SK-N-MC (cell line): Measurements from ENCODE around the gene RO60.

Experiments used
- DNase-seq: peaks from one replicate; pipeline ENCODE4 v3.0.0-alpha.2; 2011; ENCODE audit warnings: low read depth, low spot score
- H3K27ac ChIP-seq: fragments of 200-600 bp; sonication (generic); 2 replicates; pipeline ENCODE4 v1.5.1; 2016; ENCODE audit warnings: mixed run types
- H3K36me3 ChIP-seq: fragments of 200-600 bp; sonication (generic); 2 replicates; pipeline ENCODE4 v1.6.1; 2017; ENCODE audit warnings: antibody characterized with exemption, low read length, mixed read lengths; ENCODE audit not compliant: insufficient read depth
- H3K4me3 ChIP-seq: fragments of 200-600 bp; sonication (generic); 2 replicates; pipeline ENCODE4 v1.5.1; 2016
- H3K9ac ChIP-seq: fragments of 200-600 bp; sonication (generic); 2 replicates; pipeline ENCODE4 v1.8.0; 2017; ENCODE audit warnings: mixed run types, mixed read lengths; ENCODE audit not compliant: insufficient read length
- H3K9me3 ChIP-seq: fragments of 200-600 bp; sonication (generic); 2 replicates; pipeline ENCODE4 v1.6.1; 2017; ENCODE audit warnings: low read depth, mild to moderate bottlenecking, antibody characterized with exemption, low read length, moderate library complexity, mixed read lengths
- EZH2 ChIP-seq: fragments of 200-600 bp; sonication (generic); IDR thresholded peaks from one replicate; pipeline ENCODE4 v1.6.1; 2017; ENCODE audit warnings: antibody characterized with exemption
- FOXP2 ChIP-seq: optimal IDR thresholded peaks from 2 replicates; pipeline ENCODE3; 2011; ENCODE audit warnings: mild to moderate bottlenecking, moderate library complexity; ENCODE audit not compliant: insufficient read depth; ENCODE audit errors: extremely low read length, control extremely low read depth
- POLR2AphosphoS5 ChIP-seq: IDR thresholded peaks from 2 replicates; pipeline ENCODE4 v1.6.1; 2012; ENCODE audit warnings: mild to moderate bottlenecking, low read depth, low read length, borderline replicate concordance

The RO60 gene

DNA sequence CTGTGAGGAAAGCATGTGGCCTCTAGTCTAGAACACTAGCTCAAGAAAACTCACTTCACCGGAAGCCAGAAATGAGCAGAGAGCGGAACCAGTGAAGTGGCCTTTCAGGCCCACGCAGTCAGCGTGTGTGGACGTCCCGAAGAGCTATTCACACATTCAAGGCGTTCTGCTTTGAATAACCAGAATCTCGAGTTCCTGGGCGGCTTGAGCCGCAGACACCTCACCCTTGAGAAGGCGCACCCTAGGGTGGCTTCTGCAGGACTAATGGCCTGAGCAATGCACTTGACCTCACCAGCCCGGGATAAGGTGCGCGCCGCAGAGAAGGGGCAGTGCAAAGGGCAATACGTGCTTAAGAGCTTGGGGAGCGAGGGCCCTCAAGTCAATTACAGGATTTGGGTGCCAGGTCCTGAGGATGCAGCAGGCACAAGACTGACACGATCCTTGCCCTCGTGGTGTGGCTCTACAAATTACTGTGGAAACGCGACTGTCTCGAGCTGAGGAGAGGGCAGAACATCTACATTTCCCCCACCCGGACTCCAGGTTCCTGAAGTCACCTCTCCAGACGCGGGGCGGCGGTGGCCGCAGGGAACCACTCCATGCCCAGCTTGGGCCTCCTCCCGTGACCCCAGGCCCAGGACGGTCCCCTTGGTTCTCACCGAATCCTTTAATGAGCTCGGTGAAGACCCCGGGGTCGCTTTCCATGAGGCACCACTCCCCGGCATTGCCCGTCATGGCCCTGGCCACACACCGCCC, 707 bp upstream of the RO60 start:
- H3K4me3 ChIP-seq, result peak overlapping the region; percentile 95
- H3K9me3 ChIP-seq, result 0 out of 2 replicates have a peak, but pooled peaks cover 2% of the 10 kb centered on the region
- peak overlapping the region; percentile 92 for H3K27ac ChIP-seq
- H3K36me3 ChIP-seq, result peaks cover 25% of the 10 kb centered on the region
- H3K9ac ChIP-seq, result peak overlapping the region; percentile 98
- TF ChIP-seq FOXP2 (no peak), POLR2AphosphoS5 (peak; percentile 56; the same call in 1 of the 2 replicates)
- no peak for DNase-seq

DNA sequence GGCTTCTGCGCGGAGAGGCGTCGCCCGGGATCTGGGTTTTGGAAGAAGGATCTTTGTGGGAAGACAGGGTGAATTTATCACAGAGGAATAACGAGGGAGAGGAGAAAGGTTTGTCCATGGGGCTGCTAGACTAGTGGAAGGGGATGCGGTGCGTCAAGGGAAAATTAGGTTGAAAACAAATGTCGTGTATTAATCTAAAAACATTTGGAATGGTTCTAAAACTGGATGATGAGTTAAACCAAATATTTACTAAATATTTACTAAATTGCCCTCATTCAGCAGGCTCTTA, 647 bp downstream of the RO60 start:
- peak overlapping the region; percentile 98 for H3K9ac ChIP-seq
- no peak for TF ChIP-seq EZH2
- TF ChIP-seq POLR2AphosphoS5, result no peak
- TF ChIP-seq FOXP2, result no peak
- peak overlapping the region; percentile 92 for H3K27ac ChIP-seq
- H3K9me3 ChIP-seq, result 0 out of 2 replicates have a peak, but pooled peaks cover 2% of the 10 kb centered on the region
- H3K4me3 ChIP-seq, result peak overlapping the region; percentile 95
- peaks cover 16% of the 10 kb centered on the region for H3K36me3 ChIP-seq
- DNase-seq, result no peak

- TF ChIP-seq POLR2AphosphoS5 (no peak), EZH2 (no peak), FOXP2 (no peak)
- Histone ChIP-seq H3K9me3 (0 out of 2 replicates have a peak, but pooled peaks cover 2% of the 10 kb centered on the region), H3K9ac (peak overlapping the region; percentile 98), H3K4me3 (peak overlapping the region; percentile 95), H3K36me3 (peaks cover 15% of the 10 kb centered on the region), H3K27ac (peak overlapping the region; percentile 92)
- no peak for DNase-seq
These were observed 994 bp downstream of the RO60 start for GRCh38 chr1:193060406-193060805.

DNA sequence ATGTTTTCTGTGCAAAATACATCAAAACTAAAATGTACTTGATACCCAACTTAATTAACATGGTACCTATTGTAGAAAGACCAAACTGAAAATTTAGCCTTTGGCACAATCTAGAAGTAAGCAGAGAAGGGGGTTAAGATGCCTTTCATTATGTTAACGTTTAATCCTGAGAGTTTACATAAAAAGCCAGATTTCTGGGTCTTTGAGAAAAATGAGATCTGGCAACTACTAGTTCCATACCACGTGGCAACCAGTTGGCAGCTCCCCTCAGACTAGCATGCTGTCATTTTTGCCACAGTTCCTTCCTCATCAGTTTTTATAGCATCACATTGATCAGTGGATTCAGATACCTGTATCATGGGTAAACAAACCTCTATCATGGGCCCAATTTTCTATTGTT, 1.5 kb downstream of the RO60 start:
- TF ChIP-seq EZH2 (no peak), FOXP2 (no peak), POLR2AphosphoS5 (no peak)
- peak overlapping the region; percentile 92 for H3K27ac ChIP-seq
- 0 out of 2 replicates have a peak, but pooled peaks cover 2% of the 10 kb centered on the region for H3K9me3 ChIP-seq
- peak overlapping the region; percentile 98 for H3K9ac ChIP-seq
- DNase-seq, result no peak
- H3K36me3 ChIP-seq, result peaks cover 15% of the 10 kb centered on the region
- H3K4me3 ChIP-seq, result peak overlapping the region; percentile 95

DNA sequence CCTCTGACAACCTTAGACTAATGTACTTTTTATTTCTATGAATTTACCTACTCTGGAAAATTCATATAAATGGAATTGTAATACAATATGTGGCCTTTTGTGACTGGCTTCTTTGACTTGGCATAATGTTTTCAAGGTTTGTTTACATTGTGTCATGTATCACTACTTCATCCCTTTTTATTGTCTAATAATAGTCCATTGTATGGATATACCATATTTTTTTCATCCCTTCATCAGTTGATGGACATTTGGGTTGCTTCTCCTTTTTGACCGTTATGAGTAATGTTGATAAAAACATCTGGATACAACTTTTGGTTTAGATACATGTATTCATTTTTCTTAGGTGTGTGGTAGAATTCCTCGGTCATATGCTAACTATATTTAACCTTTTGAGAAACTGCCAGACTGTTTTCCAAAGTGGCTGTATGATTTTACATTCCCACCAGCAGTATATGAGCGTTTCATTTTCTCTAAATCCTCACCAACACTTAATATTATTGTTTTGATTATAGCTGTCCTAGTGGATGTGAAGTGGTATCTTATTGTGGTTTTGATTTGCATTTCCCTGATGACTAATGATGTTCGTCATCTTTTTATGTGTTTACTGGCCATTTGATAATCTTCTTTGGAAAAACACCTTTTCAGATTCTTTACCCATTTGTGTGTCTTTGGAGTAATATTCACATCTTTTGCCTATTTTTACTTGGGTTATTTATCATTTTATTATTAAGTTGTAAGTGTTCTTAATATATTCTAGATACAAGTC, 3.5 kb downstream of the RO60 start:
- Histone ChIP-seq H3K36me3 (peaks cover 12% of the 10 kb centered on the region), H3K4me3 (no peak overlapping the region), H3K27ac (no peak overlapping the region), H3K9me3 (0 out of 2 replicates have a peak, but pooled peaks cover 2% of the 10 kb centered on the region), H3K9ac (no peak overlapping the region)
- no peak for DNase-seq
- no peak for TF ChIP-seq FOXP2
- no peak for TF ChIP-seq POLR2AphosphoS5
- no peak for TF ChIP-seq EZH2

DNA sequence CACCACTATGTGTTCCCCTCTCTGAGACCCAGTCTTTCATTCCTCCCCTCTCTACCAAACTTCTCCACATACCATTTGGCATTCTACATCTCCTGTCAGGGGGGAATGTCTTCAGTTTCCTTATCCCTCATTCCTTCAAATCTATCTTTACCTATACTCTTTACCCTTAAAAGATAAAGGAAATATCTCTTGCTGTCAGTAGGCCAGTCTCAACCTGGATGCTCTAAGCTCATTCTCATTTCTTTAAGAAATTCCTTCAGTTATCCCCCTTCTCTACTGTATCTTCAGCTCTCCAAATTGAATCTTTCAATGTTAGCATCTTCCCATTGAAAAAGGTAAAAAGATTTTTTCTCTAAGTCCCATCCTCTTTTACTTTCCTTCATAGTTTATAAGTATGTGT, 6.5 kb downstream of the RO60 start:
- TF ChIP-seq POLR2AphosphoS5, result no peak
- no peak for TF ChIP-seq FOXP2
- no peak for TF ChIP-seq EZH2
- Histone ChIP-seq H3K9ac (no peak overlapping the region), H3K4me3 (no peak overlapping the region), H3K9me3 (0 out of 2 replicates have a peak, but pooled peaks cover 2% of the 10 kb centered on the region), H3K36me3 (peaks cover 26% of the 10 kb centered on the region), H3K27ac (no peak overlapping the region)
- no peak for DNase-seq

DNA sequence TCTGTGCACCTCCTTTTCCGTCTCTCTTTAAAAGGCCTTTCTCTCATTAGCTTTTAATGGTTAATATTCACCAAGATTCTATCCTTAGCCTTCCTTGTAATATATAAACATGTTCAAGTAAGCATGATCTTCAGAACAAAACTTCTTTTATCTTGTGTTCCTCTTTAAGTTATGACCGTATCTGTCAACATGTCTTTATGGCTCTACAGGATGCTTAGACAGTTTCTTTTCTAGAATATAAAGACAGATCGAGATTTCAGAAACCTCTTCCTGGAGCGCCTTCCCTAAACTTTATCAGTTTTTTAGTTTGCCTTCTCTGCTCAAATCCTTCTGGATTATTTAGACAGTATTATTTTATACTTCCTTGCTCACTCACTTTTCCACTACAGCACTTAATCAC, 7.2 kb downstream of the RO60 start:
- Histone ChIP-seq H3K9me3 (0 out of 2 replicates have a peak, but pooled peaks cover 2% of the 10 kb centered on the region), H3K4me3 (no peak overlapping the region), H3K27ac (no peak overlapping the region), H3K9ac (no peak overlapping the region), H3K36me3 (peaks cover 26% of the 10 kb centered on the region)
- TF ChIP-seq FOXP2 (no peak), EZH2 (no peak), POLR2AphosphoS5 (no peak)
- DNase-seq, result no peak

DNA sequence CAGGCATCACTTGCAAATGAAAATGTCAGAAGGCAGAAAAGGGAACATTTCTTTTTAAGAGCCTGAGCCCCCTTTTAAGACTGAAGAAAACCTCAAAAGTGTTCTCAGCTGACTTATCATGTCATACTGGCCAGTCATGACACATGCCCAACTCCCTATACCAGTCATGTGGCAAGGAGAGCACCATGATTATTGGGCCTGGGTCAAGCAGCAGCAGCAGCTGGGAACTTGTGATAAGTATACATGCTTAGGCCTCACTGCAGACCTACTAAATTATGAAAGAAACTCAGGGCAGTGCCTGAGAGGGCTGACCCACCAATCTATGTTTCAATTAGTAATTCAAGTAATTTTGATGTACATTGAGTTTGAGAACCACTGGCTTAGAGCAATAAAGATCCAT, 8.6 kb downstream of the RO60 start:
- no peak for TF ChIP-seq POLR2AphosphoS5
- no peak for TF ChIP-seq FOXP2
- TF ChIP-seq EZH2, result no peak

More for the DNA sequence above, 8.6 kb downstream of the RO60 start:
- Histone ChIP-seq H3K27ac (no peak overlapping the region), H3K9ac (no peak overlapping the region), H3K36me3 (peaks cover 26% of the 10 kb centered on the region), H3K9me3 (no peaks in the 10 kb centered on the region), H3K4me3 (no peak overlapping the region)
- no peak for DNase-seq
